ENCODE measurements around the gene VAMP2. TPM values are rescaled to one million over a fixed set of nuclear protein-coding genes. Genes with fewer than 3 reads are reported as not detected.
A peak's percentile ranks its signal among the peaks of the same experiment; 100 is the strongest.

Gene VAMP2
- total and polyA plus RNA-seq, 10 of the 15 experiments (the other 5 are each of a cell fraction or from before 2014, with no cell fraction given), result 3.0 to 35.2 (median 25.0) TPM

GRCh38 chr17:8117980-8118768 lies 44.6 kb downstream of the VAMP2 start, which contains the start of gene ALOXE3:
TSS of gene ALOXE3 (minus strand) at chr17:8118514. CDS start at chr17:8117990, 524 bp downstream.
- intact Hi-C loops (cut with micrococcal nuclease; ENCODE audit: unreplicated experiment), result loop anchor here (2.0 to 5.0 kb wide), 2 partner anchors 37 to 56 kb away; no protein-coding TSS in a partner anchor
- no peak for DNase-seq (ENCODE audit: low read depth, low spot score)

More at GRCh38 chr17:8117980-8118768, 44.6 kb downstream of the VAMP2 start, which contains the start of gene ALOXE3:
- no peaks in the 10 kb centered on the region for H3K9me3 ChIP-seq (replicated peaks; ENCODE audit: control insufficient read depth, insufficient read depth, low read length)
- ATAC-seq (no peak; the same call in 1 of the 3 replicates), FAIRE-seq (no peak)
- H2AFZ ChIP-seq (ENCODE audit: control insufficient read depth, low read depth, low read length), result peak within 1 kb of the TSS; percentile 39
- H3K4me3 ChIP-seq, result peak within 1 kb of the TSS; percentile 86
- 0 out of 2 replicates have a peak within 1 kb of the TSS, but pooled peaks have one; percentile 1 for H3K9ac ChIP-seq (ENCODE audit: control insufficient read depth, insufficient read depth, low read length)
- H3K27me3 ChIP-seq (replicated peaks in 1 of 2; ENCODE audit: control insufficient read depth in 2 of 2, insufficient read depth in 2 of 2, low read length in 1 of 2), result peaks cover 0 to 8% of the 10 kb centered on the region in 2 experiments; a peak in 3 of 4 replicates
- ChIA-PET RAD21 (ENCODE audit: unreplicated experiment) (interaction anchor here (1.0 to 3.3 kb wide), 12 partner anchors 8 to 129 kb away, joined by 3 to 40 read pairs (median 10); no protein-coding TSS in a partner anchor), SMC1A (ENCODE audit: uncharacterized antibody, unreplicated experiment) (interaction anchor here (1.1 to 3.7 kb wide), 17 partner anchors 17 to 128 kb away, joined by 3 to 28 read pairs (median 5); partner anchors contain the start of gene BORCS6), CTCF (interaction anchor here (0.9 to 7.4 kb wide), 30 partner anchors 8 to 273 kb away, joined by 3 to 116 read pairs (median 11); partner anchors contain the start of genes CTC1, PER1 and SLC25A35), POLR2A (interaction anchor here (0.5 to 3.1 kb wide), 12 partner anchors 12 to 276 kb away, joined by 3 to 28 read pairs (median 5); partner anchors contain the start of gene SLC25A35)
- no peaks in the 10 kb centered on the region for H3K79me2 ChIP-seq (ENCODE audit: control insufficient read depth, insufficient read depth, low read length)
- no peaks in the 10 kb centered on the region for H4K20me1 ChIP-seq (ENCODE audit: control insufficient read depth, insufficient read depth)
- TF ChIP-seq SUPT20H (IDR thresholded peaks at IDR 0.05; ENCODE audit: borderline replicate concordance, control insufficient read depth, low read depth, low read length), result no peak
- TF ChIP-seq BACH1 (IDR thresholded peaks at IDR 0.05; ENCODE audit: borderline replicate concordance), result no peak
- 0 out of 2 replicates have a peak, but pooled peaks have one; percentile 10 for TF ChIP-seq EED (IDR thresholded peaks at IDR 0.05; ENCODE audit: low read depth)
- peak; percentile 39 to 63; a peak in 3 of 4 replicates for TF ChIP-seq BHLHE40 (IDR thresholded peaks at IDR 0.05; ENCODE audit: borderline replicate concordance in 1 of 2, low read depth in 2 of 2, low read length in 1 of 2)
- no peak for TF ChIP-seq KDM1A (IDR thresholded peaks at IDR 0.05; ENCODE audit: borderline replicate concordance)
- TF ChIP-seq TAF1 (IDR thresholded peaks at IDR 0.05; ENCODE audit: borderline replicate concordance, low read depth, low read length), result no peak
- 0 out of 2 replicates have a peak, but pooled peaks have one; percentile 36 for TF ChIP-seq HDGF (IDR thresholded peaks at IDR 0.05)
- TF ChIP-seq, protein P1, sequence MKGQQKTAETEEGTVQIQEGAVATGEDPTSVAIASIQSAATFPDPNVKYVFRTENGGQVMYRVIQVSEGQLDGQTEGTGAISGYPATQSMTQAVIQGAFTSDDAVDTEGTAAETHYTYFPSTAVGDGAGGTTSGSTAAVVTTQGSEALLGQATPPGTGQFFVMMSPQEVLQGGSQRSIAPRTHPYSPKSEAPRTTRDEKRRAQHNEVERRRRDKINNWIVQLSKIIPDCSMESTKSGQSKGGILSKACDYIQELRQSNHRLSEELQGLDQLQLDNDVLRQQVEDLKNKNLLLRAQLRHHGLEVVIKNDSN (IDR thresholded peaks at IDR 0.05; ENCODE audit: borderline replicate concordance, extremely low read length, insufficient read depth, low read depth, low read length), result peak; percentile 48
- H3K36me3 ChIP-seq (ENCODE audit: control insufficient read depth in 2 of 2, insufficient read depth in 2 of 2, low read length in 1 of 2), result no peaks in the 10 kb centered on the region
- in situ Hi-C loops (cut with MboI), result loop anchor here (5.0 kb wide), 1 partner anchor 179 kb away; the partner anchor contains the start of gene SLC25A35
- BruUV-seq (replicated peaks), result no TSS peak
- H3K27ac ChIP-seq (ENCODE audit: control insufficient read depth, insufficient read depth), result peak within 1 kb of the TSS; percentile 12; the same call in 1 of the 2 replicates
- H3K4me2 ChIP-seq (ENCODE audit: control insufficient read depth, insufficient read depth), result peak within 1 kb of the TSS; percentile 67
- WGBS (ENCODE audit: insufficient coverage, insufficient replicate concordance, low lambda C conversion rate, missing lambda C conversion rate), result 4% methylated on average over 29 of the region's 33 CpGs
- H3K4me1 ChIP-seq (ENCODE audit: control insufficient read depth, insufficient read depth, low read length), result peaks cover 19% of the 10 kb centered on the region

Measured in GM12878 (cell line).